Spinal cord (tissue), 10 donors: ENCODE data around the gene MPZL3. TPM values are rescaled to one million over a fixed set of nuclear protein-coding genes. Genes with fewer than 3 reads are reported as not detected.

Experiments used
- DNase-seq, 6 donors: peaks; one replicate each; pipeline versions ENCODE4 v3.0.0 to v3.0.0-alpha.2; 2013 to 2015; ENCODE audit warnings: low spot score in 6 of 6, low read depth in 4 of 6
- H3K27ac ChIP-seq: one replicate; pipeline ENCODE4 v1.5.1; 2013; ENCODE audit warnings: low read depth, low read length, control low read depth
- H3K27me3 ChIP-seq: one replicate; pipeline ENCODE4 v1.6.1; 2013; ENCODE audit warnings: low read length; ENCODE audit not compliant: control insufficient read depth, insufficient read depth
- H3K36me3 ChIP-seq: one replicate; pipeline ENCODE4 v1.6.1; 2013; ENCODE audit warnings: low read length; ENCODE audit not compliant: control insufficient read depth, insufficient read depth
- H3K4me1 ChIP-seq: one replicate; pipeline ENCODE4 v1.6.1; 2013; ENCODE audit warnings: low read length; ENCODE audit not compliant: control insufficient read depth, insufficient read depth
- H3K4me3 ChIP-seq: one replicate; pipeline ENCODE4 v1.5.1; 2013; ENCODE audit warnings: low read depth, low read length, control low read depth
- H3K9me3 ChIP-seq: one replicate; pipeline ENCODE4 v1.6.1; 2013; ENCODE audit warnings: low read length; ENCODE audit not compliant: control insufficient read depth, insufficient read depth
- WGBS: methylation state at CpG from one replicate; pipeline ENCODE4 v1.1.5; 2013; ENCODE audit warnings: missing lambda C conversion rate; ENCODE audit not compliant: insufficient coverage; 5-methylcytosine and 5-hydroxymethylcytosine counted together
- long read RNA-seq, 4 donors: transcript quantifications; one replicate each; lab custom pipeline, GENCODE V29; 2026
- polyA plus RNA-seq, 2 donors: library from polyadenylated mRNA; unstranded; fragments of 120-200 nt; gene quantifications; one replicate each; pipeline ENCODE4 v1.2.1, GENCODE V29; 2013; ENCODE audit not compliant: insufficient read length in 2 of 2
- total RNA-seq, 2 donors: library from RNA; depleted of rRNA in 1 of 2; stranded (reverse); fragments of 120-200 nt in 1 of 2; fragments of >200 nt in 1 of 2; gene quantifications; one replicate each; pipeline versions ENCODE4 v1.2.3 to v1.2.4, GENCODE V29; 2013 to 2014
- donor health status: healthy.

MPZL3 gene
- total RNA-seq (1 to 10 TPM; 4.2 to 5.8 TPM), polyA plus RNA-seq (1 to 10 TPM; 1.4 to 1.6 TPM)
- long read RNA-seq, donor 1, result 0 reads
- long read RNA-seq, donor 2, result 0 reads
- long read RNA-seq, donor 3, result 0 reads
- long read RNA-seq, donor 4, partial matches to known transcripts, result 0 of 2 reads
- long read RNA-seq, donor 4, other reads (novel, unspliced or antisense), result 0 of 2 reads

- Histone ChIP-seq H3K36me3 (no peaks in the 10 kb centered on the region), H3K27me3 (peaks cover 26% of the 10 kb centered on the region), H3K27ac (peak within 1 kb of the TSS; percentile 80), H3K4me3 (peak within 1 kb of the TSS; percentile 81), H3K9me3 (no peaks in the 10 kb centered on the region), H3K4me1 (no peaks in the 10 kb centered on the region)
- 4% methylated on average over 31 of the region's 33 CpGs for WGBS
- DNase-seq, result peak; percentile 87 to 98 (median 93)
Observed at GRCh38 chr11:118251858-118252652, at the start of gene MPZL3. TSS of gene MPZL3 (minus strand) at chr11:118252365. CDS start at chr11:118252294, 71 bp downstream.

- 54% methylated on average over 7 of the region's 8 CpGs for WGBS
- no peak for DNase-seq
- H3K4me1 ChIP-seq, result no peaks in the 10 kb centered on the region
- no peak overlapping the region for H3K4me3 ChIP-seq
- no peaks in the 10 kb centered on the region for H3K36me3 ChIP-seq
- no peaks in the 10 kb centered on the region for H3K9me3 ChIP-seq
- H3K27ac ChIP-seq, result no peak overlapping the region
- peaks cover 14% of the 10 kb centered on the region for H3K27me3 ChIP-seq
Observed at GRCh38 chr11:118301600-118302195, 49.5 kb upstream of the MPZL3 start.

GRCh38 chr11:118295815-118296454 is 43.8 kb upstream of the MPZL3 start:
- no peaks in the 10 kb centered on the region for H3K4me1 ChIP-seq
- WGBS, result 80% methylated on average over 2 of the region's 3 CpGs
- peak in 2 of 6 donors; percentile 2 to 7 for DNase-seq
- no peak overlapping the region for H3K27ac ChIP-seq
- H3K36me3 ChIP-seq, result no peaks in the 10 kb centered on the region
- peaks cover 2% of the 10 kb centered on the region for H3K27me3 ChIP-seq
- H3K4me3 ChIP-seq, result no peak overlapping the region
- H3K9me3 ChIP-seq, result no peaks in the 10 kb centered on the region

- H3K4me1 ChIP-seq, result no peaks in the 10 kb centered on the region
- no peaks in the 10 kb centered on the region for H3K9me3 ChIP-seq
- no peak for DNase-seq
- H3K36me3 ChIP-seq, result no peaks in the 10 kb centered on the region
- 61% methylated on average over 4 of the region's 5 CpGs for WGBS
- peaks cover 3% of the 10 kb centered on the region for H3K27me3 ChIP-seq
- no peak overlapping the region for H3K4me3 ChIP-seq
- H3K27ac ChIP-seq, result no peak overlapping the region
Observed at GRCh38 chr11:118295199-118295598, 43.0 kb upstream of the MPZL3 start.

- Histone ChIP-seq H3K27ac (no peak overlapping the region), H3K36me3 (no peaks in the 10 kb centered on the region), H3K27me3 (peaks cover 3% of the 10 kb centered on the region), H3K9me3 (no peaks in the 10 kb centered on the region), H3K4me1 (no peaks in the 10 kb centered on the region), H3K4me3 (no peak overlapping the region)
- DNase-seq, result no peak
- no CpG with 5 or more reads among the region's 2 CpGs for WGBS
Observed at GRCh38 chr11:118294053-118294452, 41.9 kb upstream of the MPZL3 start.

- no peak overlapping the region for H3K4me3 ChIP-seq
- no peak overlapping the region for H3K27ac ChIP-seq
- no peaks in the 10 kb centered on the region for H3K9me3 ChIP-seq
- no peak for DNase-seq
- H3K4me1 ChIP-seq, result no peaks in the 10 kb centered on the region
- peaks cover 5% of the 10 kb centered on the region for H3K27me3 ChIP-seq
- 77% methylated on average over 5 of the region's 9 CpGs for WGBS
- no peaks in the 10 kb centered on the region for H3K36me3 ChIP-seq
Observed at GRCh38 chr11:118291477-118292135, 39.4 kb upstream of the MPZL3 start.

GRCh38 chr11:118290923-118291322 is 38.8 kb upstream of the MPZL3 start:
- DNase-seq, result peak in 1 of 6 donors; percentile 10
- WGBS, result 28% methylated on average over 7 of the region's 9 CpGs
- Histone ChIP-seq H3K9me3 (no peaks in the 10 kb centered on the region), H3K27ac (no peak overlapping the region), H3K27me3 (peaks cover 5% of the 10 kb centered on the region), H3K4me3 (no peak overlapping the region), H3K4me1 (no peaks in the 10 kb centered on the region), H3K36me3 (no peaks in the 10 kb centered on the region)

- H3K27me3 ChIP-seq, result peaks cover 5% of the 10 kb centered on the region
- H3K4me3 ChIP-seq, result no peak overlapping the region
- no peak for DNase-seq
- H3K9me3 ChIP-seq, result no peaks in the 10 kb centered on the region
- no peak overlapping the region for H3K27ac ChIP-seq
- no peaks in the 10 kb centered on the region for H3K36me3 ChIP-seq
- H3K4me1 ChIP-seq, result no peaks in the 10 kb centered on the region
Observed at GRCh38 chr11:118289401-118289800, 37.2 kb upstream of the MPZL3 start.

GRCh38 chr11:118287006-118287405 is 34.8 kb upstream of the MPZL3 start:
- no peak overlapping the region for H3K27ac ChIP-seq
- no peaks in the 10 kb centered on the region for H3K4me1 ChIP-seq
- WGBS, result no CpG with 5 or more reads among the region's 1 CpG
- H3K9me3 ChIP-seq, result no peaks in the 10 kb centered on the region
- no peak overlapping the region for H3K4me3 ChIP-seq
- H3K36me3 ChIP-seq, result no peaks in the 10 kb centered on the region
- DNase-seq, result no peak
- peaks cover 10% of the 10 kb centered on the region for H3K27me3 ChIP-seq
